Measurements from ENCODE around the gene SCO2. TPM values are rescaled to one million over a fixed set of nuclear protein-coding genes. Genes with fewer than 3 reads are reported as not detected.

Gene SCO2
- total and polyA plus RNA-seq, 2 of the 13 experiments (the other 11 are each of a cell fraction or from before 2014, with no cell fraction given) = 0.32 to 3.7 TPM

DNA sequence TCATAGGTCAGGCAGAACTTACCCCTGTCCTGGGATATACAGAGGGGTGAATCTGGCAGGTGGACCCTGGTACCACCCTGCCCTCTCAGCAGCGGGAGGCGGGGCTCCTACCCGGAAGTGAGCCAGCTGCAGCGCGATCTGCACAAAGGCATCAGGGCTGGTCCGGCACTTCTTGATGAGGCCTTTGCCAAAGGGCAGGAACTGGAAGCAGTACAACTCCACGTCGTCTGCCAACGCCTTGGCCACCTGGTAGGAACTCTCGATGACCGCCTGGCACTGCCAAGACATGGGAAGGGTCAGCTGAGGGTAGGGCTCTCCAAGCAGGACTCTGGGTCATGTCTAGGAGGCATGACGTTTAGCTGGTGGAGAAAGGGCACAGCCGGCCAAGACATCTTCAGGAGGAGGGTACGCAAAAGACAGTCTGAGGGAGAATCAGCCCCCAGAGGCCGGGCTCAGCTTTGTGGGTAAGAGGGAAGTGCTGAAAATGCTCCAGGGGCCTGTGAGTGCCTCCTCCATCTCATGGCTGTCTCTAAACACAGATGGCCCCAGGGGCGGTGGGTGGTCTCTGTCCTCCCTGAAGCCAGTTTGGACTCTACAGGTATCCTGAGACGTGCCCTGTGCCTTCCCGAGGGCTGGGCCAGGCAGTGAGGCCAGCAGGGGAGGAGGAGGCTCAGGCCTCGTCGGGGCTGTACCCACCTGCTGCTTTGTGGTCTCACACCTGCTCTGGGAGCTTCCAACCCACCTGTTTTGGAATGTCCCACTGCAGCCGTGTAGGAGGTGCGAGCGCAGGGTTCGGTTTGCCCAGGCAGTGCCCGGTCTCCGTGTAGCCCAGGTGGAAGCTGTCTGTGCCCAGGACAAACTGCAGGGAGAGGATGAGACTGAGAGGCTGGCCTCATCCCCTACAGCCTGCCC lies 46.1 kb upstream of the SCO2 start:
- no TSS peak for BruUV-seq (replicated peaks)
- TF ChIP-seq KAT7 (CRISPR knock-in tag; IDR thresholded peaks at IDR 0.05; ENCODE audit: borderline replicate concordance) (no peak), ZNF296 (CRISPR knock-in tag; conservative IDR thresholded peaks at IDR 0.05) (no peak), MED13 (CRISPR knock-in tag; IDR thresholded peaks at IDR 0.05) (no peak), EZH2 (conservative IDR thresholded peaks at IDR 0.05; ENCODE audit: low read depth, low read length) (no peak), POGZ (CRISPR knock-in tag; IDR thresholded peaks at IDR 0.05) (no peak), ZNF501 (CRISPR knock-in tag; IDR thresholded peaks at IDR 0.05) (no peak), REL (CRISPR knock-in tag; conservative IDR thresholded peaks at IDR 0.05) (no peak), SP1 (IDR thresholded peaks at IDR 0.05) (no peak), SP1 (CRISPR knock-in tag; IDR thresholded peaks at IDR 0.05) (no peak), LCORL (IDR thresholded peaks at IDR 0.05) (no peak), LCORL (CRISPR knock-in tag; IDR thresholded peaks at IDR 0.05) (no peak), YY1 (IDR thresholded peaks at IDR 0.05; ENCODE audit: insufficient read depth, insufficient replicate concordance, low read depth, low read length) (no peak)
- TF ChIP-seq, protein P1, sequence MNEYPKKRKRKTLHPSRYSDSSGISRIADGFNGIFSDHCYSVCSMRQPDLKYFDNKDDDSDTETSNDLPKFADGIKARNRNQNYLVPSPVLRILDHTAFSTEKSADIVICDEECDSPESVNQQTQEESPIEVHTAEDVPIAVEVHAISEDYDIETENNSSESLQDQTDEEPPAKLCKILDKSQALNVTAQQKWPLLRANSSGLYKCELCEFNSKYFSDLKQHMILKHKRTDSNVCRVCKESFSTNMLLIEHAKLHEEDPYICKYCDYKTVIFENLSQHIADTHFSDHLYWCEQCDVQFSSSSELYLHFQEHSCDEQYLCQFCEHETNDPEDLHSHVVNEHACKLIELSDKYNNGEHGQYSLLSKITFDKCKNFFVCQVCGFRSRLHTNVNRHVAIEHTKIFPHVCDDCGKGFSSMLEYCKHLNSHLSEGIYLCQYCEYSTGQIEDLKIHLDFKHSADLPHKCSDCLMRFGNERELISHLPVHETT (CRISPR knock-in tag; conservative IDR thresholded peaks at IDR 0.05) = no peak
- TF ChIP-seq, protein P2, sequence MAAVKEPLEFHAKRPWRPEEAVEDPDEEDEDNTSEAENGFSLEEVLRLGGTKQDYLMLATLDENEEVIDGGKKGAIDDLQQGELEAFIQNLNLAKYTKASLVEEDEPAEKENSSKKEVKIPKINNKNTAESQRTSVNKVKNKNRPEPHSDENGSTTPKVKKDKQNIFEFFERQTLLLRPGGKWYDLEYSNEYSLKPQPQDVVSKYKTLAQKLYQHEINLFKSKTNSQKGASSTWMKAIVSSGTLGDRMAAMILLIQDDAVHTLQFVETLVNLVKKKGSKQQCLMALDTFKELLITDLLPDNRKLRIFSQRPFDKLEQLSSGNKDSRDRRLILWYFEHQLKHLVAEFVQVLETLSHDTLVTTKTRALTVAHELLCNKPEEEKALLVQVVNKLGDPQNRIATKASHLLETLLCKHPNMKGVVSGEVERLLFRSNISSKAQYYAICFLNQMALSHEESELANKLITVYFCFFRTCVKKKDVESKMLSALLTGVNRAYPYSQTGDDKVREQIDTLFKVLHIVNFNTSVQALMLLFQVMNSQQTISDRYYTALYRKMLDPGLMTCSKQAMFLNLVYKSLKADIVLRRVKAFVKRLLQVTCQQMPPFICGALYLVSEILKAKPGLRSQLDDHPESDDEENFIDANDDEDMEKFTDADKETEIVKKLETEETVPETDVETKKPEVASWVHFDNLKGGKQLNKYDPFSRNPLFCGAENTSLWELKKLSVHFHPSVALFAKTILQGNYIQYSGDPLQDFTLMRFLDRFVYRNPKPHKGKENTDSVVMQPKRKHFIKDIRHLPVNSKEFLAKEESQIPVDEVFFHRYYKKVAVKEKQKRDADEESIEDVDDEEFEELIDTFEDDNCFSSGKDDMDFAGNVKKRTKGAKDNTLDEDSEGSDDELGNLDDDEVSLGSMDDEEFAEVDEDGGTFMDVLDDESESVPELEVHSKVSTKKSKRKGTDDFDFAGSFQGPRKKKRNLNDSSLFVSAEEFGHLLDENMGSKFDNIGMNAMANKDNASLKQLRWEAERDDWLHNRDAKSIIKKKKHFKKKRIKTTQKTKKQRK (IDR thresholded peaks at IDR 0.05; ENCODE audit: low read length) = no peak
- TF ChIP-seq, protein P3, sequence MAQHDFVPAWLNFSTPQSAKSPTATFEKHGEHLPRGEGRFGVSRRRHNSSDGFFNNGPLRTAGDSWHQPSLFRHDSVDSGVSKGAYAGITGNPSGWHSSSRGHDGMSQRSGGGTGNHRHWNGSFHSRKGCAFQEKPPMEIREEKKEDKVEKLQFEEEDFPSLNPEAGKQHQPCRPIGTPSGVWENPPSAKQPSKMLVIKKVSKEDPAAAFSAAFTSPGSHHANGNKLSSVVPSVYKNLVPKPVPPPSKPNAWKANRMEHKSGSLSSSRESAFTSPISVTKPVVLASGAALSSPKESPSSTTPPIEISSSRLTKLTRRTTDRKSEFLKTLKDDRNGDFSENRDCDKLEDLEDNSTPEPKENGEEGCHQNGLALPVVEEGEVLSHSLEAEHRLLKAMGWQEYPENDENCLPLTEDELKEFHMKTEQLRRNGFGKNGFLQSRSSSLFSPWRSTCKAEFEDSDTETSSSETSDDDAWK (CRISPR knock-in tag; IDR thresholded peaks at IDR 0.05) = no peak
- TF ChIP-seq, protein P4, sequence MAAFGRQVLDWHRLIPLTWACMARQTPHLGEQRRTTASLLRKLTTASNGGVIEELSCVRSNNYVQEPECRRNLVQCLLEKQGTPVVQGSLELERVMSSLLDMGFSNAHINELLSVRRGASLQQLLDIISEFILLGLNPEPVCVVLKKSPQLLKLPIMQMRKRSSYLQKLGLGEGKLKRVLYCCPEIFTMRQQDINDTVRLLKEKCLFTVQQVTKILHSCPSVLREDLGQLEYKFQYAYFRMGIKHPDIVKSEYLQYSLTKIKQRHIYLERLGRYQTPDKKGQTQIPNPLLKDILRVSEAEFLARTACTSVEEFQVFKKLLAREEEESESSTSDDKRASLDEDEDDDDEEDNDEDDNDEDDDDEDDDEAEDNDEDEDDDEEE (CRISPR knock-in tag; IDR thresholded peaks at IDR 0.05) = no peak
- DNase-seq (ENCODE audit: low spot score) = no peak
- no peaks in the 10 kb centered on the region for H4K20me1 ChIP-seq (ENCODE audit: insufficient read depth, low read length)
- no peak overlapping the region for H3K27ac ChIP-seq (ENCODE audit: extremely low read length, insufficient read depth, low read length)
- FAIRE-seq = no peak
- H3K36me3 ChIP-seq (replicated peaks in 1 of 2; ENCODE audit: control insufficient read depth in 1 of 2, insufficient read depth in 2 of 2, low read length in 2 of 2) = peaks cover 4 to 5% of the 10 kb centered on the region in 2 experiments; a peak in 2 of 5 replicates
- WGBS (ENCODE audit: low lambda C conversion rate) = 93% methylated on average over 14 of the region's 26 CpGs
- H3K4me3 ChIP-seq (replicated peaks in 1 of 3; ENCODE audit: insufficient read depth in 1 of 3, low read depth in 2 of 3, low read length in 3 of 3) = no peak overlapping the region
- H3K27me3 ChIP-seq (ENCODE audit: control insufficient read depth in 1 of 2, insufficient read depth in 2 of 2, low read length in 2 of 2) = no peaks in the 10 kb centered on the region
- no peak for ATAC-seq
- H2AFZ ChIP-seq (ENCODE audit: low read length) = no peak overlapping the region
- POLR2A ChIA-PET = interaction anchor here (1.1 kb wide), 1 partner anchor 10 kb away, joined by 5 read pairs; no protein-coding TSS in a partner anchor
- no peak overlapping the region for H3K4me2 ChIP-seq (ENCODE audit: low read depth, low read length)
- no peak overlapping the region for H3K9ac ChIP-seq (ENCODE audit: insufficient read depth, low read depth, low read length)
- no peaks in the 10 kb centered on the region for H3K79me2 ChIP-seq (ENCODE audit: insufficient read depth, low read length)
- H3K4me1 ChIP-seq (ENCODE audit: insufficient read depth, low read length) = peaks cover 29% of the 10 kb centered on the region
- H3K9me3 ChIP-seq (ENCODE audit: low read length) = no peaks in the 10 kb centered on the region
- in situ Hi-C loops (cut with HindIII; ENCODE audit: extremely low pct_ligation_motif_present, low pct_unique_long_range_greater_than_20kb) (no loop called here), intact Hi-C loops (cut with micrococcal nuclease; ENCODE audit: unreplicated experiment) (no loop called here)
- CTCF ChIA-PET (ENCODE audit: low intra/inter-chr PET ratio, low total read pairs) = no interaction called here

All from HepG2 (cell line).